Astrocyte (in vitro differentiated cells and primary cell): Measurements from ENCODE around the gene CSPG5.

Experiments used
- EZH2 ChIP-seq: IDR thresholded peaks from 2 replicates; pipeline ENCODE4 v1.6.1; 2012; ENCODE audit warnings: mild to moderate bottlenecking, low read length, inconsistent platforms; ENCODE audit not compliant: insufficient read depth
- TF ChIP-seq, protein P1 (sequence below): IDR thresholded peaks from 2 replicates; pipeline ENCODE4 v1.5.1; 2011; ENCODE audit warnings: low read depth, mild to moderate bottlenecking, inconsistent platforms, low read length, moderate library complexity; ENCODE audit not compliant: insufficient read depth

DNA sequence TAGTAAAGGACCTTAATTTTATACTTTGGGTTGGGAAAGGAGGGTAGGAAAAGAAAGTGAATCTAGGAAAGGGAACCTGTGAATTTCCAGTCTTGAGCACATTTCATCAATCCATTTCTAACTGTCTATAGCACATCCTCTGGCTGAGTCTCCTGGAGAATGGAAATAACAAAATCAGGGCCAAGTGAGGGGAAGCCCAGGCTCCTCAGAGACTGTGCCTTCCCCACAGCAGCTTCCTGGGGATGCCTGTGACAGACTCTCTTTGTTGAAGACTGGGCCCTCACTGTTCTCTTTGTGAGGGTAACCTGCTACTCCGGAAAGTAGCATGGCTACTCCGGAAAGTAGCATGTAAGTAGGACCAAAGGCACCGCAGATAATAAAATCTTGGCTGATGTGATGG lies 22.6 kb upstream of the CSPG5 start:
- TF ChIP-seq, protein P1, sequence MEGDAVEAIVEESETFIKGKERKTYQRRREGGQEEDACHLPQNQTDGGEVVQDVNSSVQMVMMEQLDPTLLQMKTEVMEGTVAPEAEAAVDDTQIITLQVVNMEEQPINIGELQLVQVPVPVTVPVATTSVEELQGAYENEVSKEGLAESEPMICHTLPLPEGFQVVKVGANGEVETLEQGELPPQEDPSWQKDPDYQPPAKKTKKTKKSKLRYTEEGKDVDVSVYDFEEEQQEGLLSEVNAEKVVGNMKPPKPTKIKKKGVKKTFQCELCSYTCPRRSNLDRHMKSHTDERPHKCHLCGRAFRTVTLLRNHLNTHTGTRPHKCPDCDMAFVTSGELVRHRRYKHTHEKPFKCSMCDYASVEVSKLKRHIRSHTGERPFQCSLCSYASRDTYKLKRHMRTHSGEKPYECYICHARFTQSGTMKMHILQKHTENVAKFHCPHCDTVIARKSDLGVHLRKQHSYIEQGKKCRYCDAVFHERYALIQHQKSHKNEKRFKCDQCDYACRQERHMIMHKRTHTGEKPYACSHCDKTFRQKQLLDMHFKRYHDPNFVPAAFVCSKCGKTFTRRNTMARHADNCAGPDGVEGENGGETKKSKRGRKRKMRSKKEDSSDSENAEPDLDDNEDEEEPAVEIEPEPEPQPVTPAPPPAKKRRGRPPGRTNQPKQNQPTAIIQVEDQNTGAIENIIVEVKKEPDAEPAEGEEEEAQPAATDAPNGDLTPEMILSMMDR, result no peak
- no peak for TF ChIP-seq EZH2
